HL-60 (cell line): ENCODE measurements around the gene KRTAP10-11.
"Not testable (repeated sequence)": the region's sequence is repeated elsewhere in the genome, so short reads cannot be mapped to it uniquely, and the experiment has no call there.

ENCODE experiments used
- DNase-seq, 2 experiments: peaks; one replicate each; pipeline ENCODE4 v3.0.0-alpha.2; 2010 to 2020; ENCODE audit warnings: low read depth in 1 of 2, low spot score in 1 of 2
- H3K27ac ChIP-seq: fragments of 250-450 bp; sonication (Bioruptor Pico); replicated peaks from 2 replicates; pipeline ENCODE4 v1.5.1; 2020; ENCODE audit warnings: mild to moderate bottlenecking, moderate library complexity
- H3K27me3 ChIP-seq: fragments of 250-450 bp; sonication (Bioruptor Pico); 2 replicates; pipeline ENCODE4 v1.5.1; 2021; ENCODE audit warnings: mild to moderate bottlenecking, moderate library complexity; ENCODE audit not compliant: insufficient read depth, poor library complexity, severe bottlenecking
- H3K4me3 ChIP-seq: replicated peaks from 2 replicates; pipeline ENCODE4 v1.5.1; 2011; ENCODE audit warnings: mild to moderate bottlenecking, control low read depth, low read length; ENCODE audit not compliant: insufficient read depth
- CTCF ChIP-seq: IDR thresholded peaks from one replicate; pipeline ENCODE4 v1.5.1; 2011; ENCODE audit warnings: low read length, control low read depth, inconsistent platforms; ENCODE audit not compliant: insufficient read depth
- GABPA ChIP-seq: IDR thresholded peaks from 2 replicates; pipeline ENCODE4 v1.6.1; 2012; ENCODE audit warnings: low read depth
- POLR2AphosphoS5 ChIP-seq: IDR thresholded peaks from 2 replicates; pipeline ENCODE4 v1.6.1; 2012; ENCODE audit warnings: low read depth
- REST ChIP-seq: IDR thresholded peaks from 2 replicates; pipeline ENCODE4 v1.6.1; 2012; ENCODE audit warnings: low read depth; ENCODE audit not compliant: insufficient replicate concordance
- SPI1 ChIP-seq: IDR thresholded peaks from 2 replicates; pipeline ENCODE4 v1.6.1; 2012; ENCODE audit warnings: low read depth, mild to moderate bottlenecking, borderline replicate concordance

The KRTAP10-11 gene

GRCh38 chr21:44658913-44659595, 12.8 kb downstream of the KRTAP10-11 start:
- TF ChIP-seq POLR2AphosphoS5, result no peak
- TF ChIP-seq CTCF, result no peak
- TF ChIP-seq REST, result no peak
- no peak for TF ChIP-seq GABPA
- no peak for TF ChIP-seq SPI1
- no peak overlapping the region for H3K4me3 ChIP-seq
- DNase-seq, result no peak

GRCh38 chr21:44661567-44661966, 15.4 kb downstream of the KRTAP10-11 start:
- not testable (repeated sequence) for H3K4me3 ChIP-seq, H3K27ac ChIP-seq, H3K27me3 ChIP-seq, DNase-seq

More at GRCh38 chr21:44658913-44659595, 12.8 kb downstream of the KRTAP10-11 start:
- Histone ChIP-seq H3K27me3 (no peaks in the 10 kb centered on the region), H3K27ac (no peak overlapping the region)

- Histone ChIP-seq H3K4me3 (no peak overlapping the region), H3K27ac (no peak overlapping the region), H3K27me3 (no peaks in the 10 kb centered on the region)
- DNase-seq, result no peak
- TF ChIP-seq REST (no peak), SPI1 (no peak), GABPA (no peak)
These were observed 18.5 kb downstream of the KRTAP10-11 start for GRCh38 chr21:44664691-44665090.

- Histone ChIP-seq H3K4me3 (no peak within 1 kb of the TSS), H3K27me3 (no peaks in the 10 kb centered on the region), H3K27ac (no peak within 1 kb of the TSS)
- TF ChIP-seq CTCF (no peak), POLR2AphosphoS5 (no peak)
- DNase-seq, result no peak
These were observed 20.4 kb downstream of the KRTAP10-11 start, which contains the start of gene KRTAP12-2 for GRCh38 chr21:44666401-44667320. Gene KRTAP12-2 (minus strand): TSS chr21:44666927. CDS start chr21:44666886, 41 bp downstream.
